ENCODE results near the gene CYP4F3. TPM values are rescaled to one million over a fixed set of nuclear protein-coding genes. Genes with fewer than 3 reads are reported as not detected.

Gene CYP4F3
- total RNA-seq, 1 experiment from 2014 or later: not detected

DNA sequence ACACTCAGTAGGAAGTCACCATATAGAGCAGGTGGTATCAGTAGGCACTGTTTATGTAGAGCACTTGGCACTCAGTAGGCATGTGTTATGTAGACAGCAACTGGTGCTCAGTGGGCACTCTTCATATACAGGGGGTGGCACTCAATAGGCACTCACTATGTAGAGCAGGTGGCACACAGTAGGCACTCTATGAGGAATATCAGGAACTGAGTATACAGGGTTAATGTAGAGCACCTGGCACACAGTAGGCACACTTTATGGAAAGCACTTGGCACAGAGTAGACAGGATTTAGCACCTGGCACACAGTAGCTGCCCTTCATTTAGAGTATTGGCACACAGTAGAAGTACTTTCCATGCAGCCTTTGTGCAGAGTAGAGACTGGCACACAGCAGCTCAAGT is 1.1 kb upstream of the CYP4F3 start:
- H3K9me3 ChIP-seq (ENCODE audit: control insufficient read depth, low read depth, low read length): peaks cover 92% of the 10 kb centered on the region
- TF ChIP-seq, protein P1, sequence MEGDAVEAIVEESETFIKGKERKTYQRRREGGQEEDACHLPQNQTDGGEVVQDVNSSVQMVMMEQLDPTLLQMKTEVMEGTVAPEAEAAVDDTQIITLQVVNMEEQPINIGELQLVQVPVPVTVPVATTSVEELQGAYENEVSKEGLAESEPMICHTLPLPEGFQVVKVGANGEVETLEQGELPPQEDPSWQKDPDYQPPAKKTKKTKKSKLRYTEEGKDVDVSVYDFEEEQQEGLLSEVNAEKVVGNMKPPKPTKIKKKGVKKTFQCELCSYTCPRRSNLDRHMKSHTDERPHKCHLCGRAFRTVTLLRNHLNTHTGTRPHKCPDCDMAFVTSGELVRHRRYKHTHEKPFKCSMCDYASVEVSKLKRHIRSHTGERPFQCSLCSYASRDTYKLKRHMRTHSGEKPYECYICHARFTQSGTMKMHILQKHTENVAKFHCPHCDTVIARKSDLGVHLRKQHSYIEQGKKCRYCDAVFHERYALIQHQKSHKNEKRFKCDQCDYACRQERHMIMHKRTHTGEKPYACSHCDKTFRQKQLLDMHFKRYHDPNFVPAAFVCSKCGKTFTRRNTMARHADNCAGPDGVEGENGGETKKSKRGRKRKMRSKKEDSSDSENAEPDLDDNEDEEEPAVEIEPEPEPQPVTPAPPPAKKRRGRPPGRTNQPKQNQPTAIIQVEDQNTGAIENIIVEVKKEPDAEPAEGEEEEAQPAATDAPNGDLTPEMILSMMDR (conservative IDR thresholded peaks at IDR 0.05): no peak

More for the DNA sequence above, 1.1 kb upstream of the CYP4F3 start:
- no peak overlapping the region for H3K18ac ChIP-seq (ENCODE audit: insufficient read length, low read depth, low read length)
- no peaks in the 10 kb centered on the region for H3K79me2 ChIP-seq (ENCODE audit: insufficient read depth, low read length)
- no peak overlapping the region for H3K27ac ChIP-seq (ENCODE audit: insufficient read length, low read depth, low read length)
- no peak overlapping the region for H2BK12ac ChIP-seq (ENCODE audit: insufficient read length, low read depth, low read length)
- peaks cover 3% of the 10 kb centered on the region for H3K27me3 Mint-ChIP-seq (ENCODE audit: low read depth)
- H4K5ac ChIP-seq (ENCODE audit: insufficient read length, low read depth, low read length): no peak overlapping the region
- no peak overlapping the region for H3K56ac ChIP-seq (ENCODE audit: insufficient read length, low read depth, low read length)
- H3K4me2 ChIP-seq (ENCODE audit: insufficient read depth, insufficient read length, low read length): no peak overlapping the region
- no peak overlapping the region for H2AK5ac ChIP-seq (ENCODE audit: insufficient read length, low read length)
- no peak overlapping the region for H2BK20ac ChIP-seq (ENCODE audit: low read depth, low read length, poor library complexity, severe bottlenecking)
- H3K9ac ChIP-seq (ENCODE audit: extremely low read depth, insufficient read length, low read length): no peak overlapping the region
- no peak overlapping the region for H3K14ac ChIP-seq (ENCODE audit: insufficient read depth, low read length)
- no peaks in the 10 kb centered on the region for H4K20me1 ChIP-seq (ENCODE audit: control insufficient read depth, insufficient read depth, insufficient read length)
- H2AFZ ChIP-seq (ENCODE audit: low read length): no peak overlapping the region
- H3K4me1 Mint-ChIP-seq: no peaks in the 10 kb centered on the region
- H4K8ac ChIP-seq (replicated peaks; ENCODE audit: insufficient read length, low read depth, low read length): no peak overlapping the region
- no peak overlapping the region for H2BK15ac ChIP-seq (ENCODE audit: low read depth, low read length)
- H3K27me3 ChIP-seq (ENCODE audit: insufficient read depth, low read length): no peaks in the 10 kb centered on the region
- no peaks in the 10 kb centered on the region for H3K79me1 ChIP-seq (ENCODE audit: insufficient read depth, low read depth, low read length, poor library complexity, severe bottlenecking)
- no peak overlapping the region for H3K4ac ChIP-seq (ENCODE audit: low read depth, low read length)
- H3K23me2 ChIP-seq (ENCODE audit: insufficient read length, low read depth, low read length, poor library complexity, severe bottlenecking): no peaks in the 10 kb centered on the region
- no peak overlapping the region for H3K27ac Mint-ChIP-seq
- no peak overlapping the region for H2BK5ac ChIP-seq (ENCODE audit: insufficient read length, low read length)
- H3K36me3 Mint-ChIP-seq (ENCODE audit: insufficient read depth in 1 of 3, low read depth in 3 of 3): peaks cover 3 to 35% (median 9%) of the 10 kb centered on the region in 3 experiments; a peak in 6 of 7 replicates
- H3K9me3 Mint-ChIP-seq: peaks cover 89 to 94% of the 10 kb centered on the region in 2 experiments
- H3K4me1 ChIP-seq (ENCODE audit: insufficient read depth, low read length): no peaks in the 10 kb centered on the region
- H3K23ac ChIP-seq (ENCODE audit: insufficient read length, low read depth, low read length): no peak overlapping the region
- H3K4me3 Mint-ChIP-seq: no peak overlapping the region
- no peak overlapping the region for H2BK120ac ChIP-seq (ENCODE audit: low read depth, low read length, poor library complexity, severe bottlenecking)
- no peak for DNase-seq
- no peak overlapping the region for H4K91ac ChIP-seq (ENCODE audit: insufficient read length, low read depth, low read length)
- no peak overlapping the region for H3T11ph ChIP-seq (ENCODE audit: low read length)

All from H9 (cell line).